Spleen (tissue), 11 donors: ENCODE data around the gene DENND1C. TPM values are rescaled to one million over a fixed set of nuclear protein-coding genes. Genes with fewer than 3 reads are reported as not detected.
A peak's percentile ranks its signal among the peaks of the same experiment; 100 is the strongest.

ENCODE experiments used
- DNase-seq: peaks from one replicate; pipeline ENCODE4 v3.0.0-alpha.2; 2020
- H3K27ac ChIP-seq, 8 donors: fragments of 200-600 bp; sonication (generic) in 7 of 8; 1 replicate in 4 of 8; 2 replicates in 4 of 8; pipeline versions ENCODE4 v1.5.0 to v1.8.0; 2016 to 2021; ENCODE audit warnings: inconsistent platforms in 4 of 8, mild to moderate bottlenecking in 4 of 8, moderate library complexity in 1 of 8
- H3K27me3 ChIP-seq, 7 donors: fragments of 200-600 bp; sonication (generic) in 6 of 7; replicated peaks in 1 of 7; 1 replicate in 4 of 7; 2 replicates in 3 of 7; pipeline versions ENCODE4 v1.5.0 to v1.8.0; 2016 to 2021; ENCODE audit warnings: inconsistent platforms in 3 of 7, mild to moderate bottlenecking in 1 of 7
- H3K36me3 ChIP-seq, 6 donors: fragments of 200-600 bp; sonication (generic) in 5 of 6; 1 replicate in 4 of 6; 2 replicates in 2 of 6; pipeline versions ENCODE4 v1.5.0 to v1.8.0; 2016 to 2021; ENCODE audit warnings: inconsistent platforms in 2 of 6
- H3K4me1 ChIP-seq, 6 donors: fragments of 200-600 bp; sonication (generic) in 5 of 6; 1 replicate in 3 of 6; 2 replicates in 3 of 6; pipeline versions ENCODE4 v1.5.0 to v1.8.0; 2016 to 2021; ENCODE audit warnings: inconsistent platforms in 3 of 6
- H3K4me3 ChIP-seq, 8 donors: fragments of 200-600 bp; sonication (generic) in 7 of 8; 1 replicate in 4 of 8; 2 replicates in 4 of 8; pipeline versions ENCODE4 v1.5.0 to v1.8.0; 2016 to 2021; ENCODE audit warnings: inconsistent platforms in 4 of 8, mild to moderate bottlenecking in 4 of 8, moderate library complexity in 2 of 8
- H3K9me3 ChIP-seq, 8 donors: fragments of 200-600 bp; sonication (generic) in 7 of 8; 1 replicate in 4 of 8; 2 replicates in 4 of 8; pipeline versions ENCODE4 v1.5.0 to v1.8.0; 2016 to 2021; ENCODE audit warnings: inconsistent platforms in 4 of 8
- POLR2A ChIP-seq, 3 donors: fragments of 450-650 bp; IDR thresholded peaks; one replicate each; pipeline ENCODE4 v1.5.1; 2017; ENCODE audit warnings: antibody characterized with exemption in 3 of 3, mild to moderate bottlenecking in 1 of 3
- POLR2AphosphoS5 ChIP-seq, 3 donors: sonication (generic); formaldehyde crosslinking; IDR thresholded peaks; one replicate each; pipeline ENCODE4 v1.5.1; 2017; ENCODE audit warnings: antibody characterized with exemption in 3 of 3
- WGBS, 5 donors: extraction: QIAGEN DNeasy Blood & Tissue Kit in 3 of 5; methylation state at CpG; one replicate each; pipeline versions ENCODE4 v1.1.5 to v1.1.7; 2013 to 2018; 5-methylcytosine and 5-hydroxymethylcytosine counted together
- intact Hi-C: fragments of 100-400 bp; cut with DNase I; formaldehyde crosslinking; loops from one replicate; pipeline ENCODE4 v1.15.0; 2023; ENCODE audit warnings: low total_unique reads
- polyA plus RNA-seq, 3 donors: library from polyadenylated mRNA; stranded (reverse); fragments of 200-250 nt; gene quantifications; one replicate each; pipeline ENCODE4 v1.2.1, GENCODE V29; 2013
- total RNA-seq, 7 donors: library from RNA; depleted of rRNA in 3 of 7; stranded (reverse); fragments of >200 nt in 3 of 7; fragmentation: NEBNext Ultra II Directional in 4 of 7; extraction: Animal tissue kit (Norgen Biotek cat#: 25700) in 4 of 7; gene quantifications; one replicate each; pipeline versions ENCODE4 v1.1.0 to v1.2.1, GENCODE V29; 2016 to 2021
- TF ChIP-seq, protein P1 (sequence below), 11 experiments: fragments of 200-600 bp in 7 of 11; fragments of 450-650 bp in 4 of 11; sonication (generic) in 4 of 11; IDR thresholded peaks in 8 of 11; conservative IDR thresholded peaks in 3 of 11; 1 replicate in 7 of 11; 2 replicates in 4 of 11; pipeline versions ENCODE4 v1.4.0 to v1.8.0; 2016 to 2021; ENCODE audit warnings: antibody characterized with exemption in 11 of 11, inconsistent platforms in 4 of 11, mild to moderate bottlenecking in 1 of 11
- donor health status: healthy with polysubstance abuse.
- donor health status: DM: no; HTN: no; CAD: no; lungs with moderate emphysema.
- donor health status: DM: no; HTN: no; CAD: no.
- donor health status: Bipolar disorder and iron deficiency.
- donor health status: healthy.
- donor health status: DM: no; HTN: no; CAD: no.
- donor health status: DM: yes; HTN: yes; CAD: no.

The DENND1C gene
- total and polyA plus RNA-seq, 10 donors = 36.8 to 70.9 (median 61.1) TPM

- Histone ChIP-seq H3K27ac (peak overlapping the region; percentile 83 to 96 (median 90)), H3K9me3 (no peaks in the 10 kb centered on the region)
- WGBS, 5 donors = 90 to 93% (median 92%) methylated on average over 8 of the region's 8 CpGs
These were observed 728 bp upstream of the DENND1C start for GRCh38 chr19:6482343-6482686.

DNA sequence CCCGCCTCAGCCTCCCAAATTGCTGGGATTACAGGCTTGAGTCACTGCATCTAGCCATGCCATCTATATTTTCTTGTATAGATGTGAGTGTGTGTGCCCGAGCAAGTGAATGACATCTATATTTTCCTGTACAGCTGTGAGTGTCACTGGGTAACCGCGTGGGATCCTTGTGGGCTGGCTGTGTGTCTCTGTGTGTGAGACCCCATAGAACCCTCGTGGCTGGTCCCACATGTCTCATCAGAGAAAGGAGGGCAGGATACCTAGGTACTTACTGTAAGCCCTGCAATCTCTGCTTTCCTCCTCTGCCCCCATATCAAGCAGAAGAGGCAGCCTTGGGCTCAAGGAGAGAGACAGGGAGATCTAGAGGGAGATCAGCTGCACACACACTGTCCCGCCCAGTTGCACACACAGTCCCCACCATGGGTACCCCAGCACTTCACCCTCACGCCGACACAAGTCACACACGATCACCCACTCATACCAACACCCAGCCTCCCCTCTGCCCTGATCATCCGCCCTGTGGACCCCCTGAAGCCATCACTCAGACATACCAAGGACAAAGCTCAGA is 655 bp downstream of the DENND1C start:
- Histone ChIP-seq H3K27ac (peak overlapping the region; percentile 83 to 96 (median 90)), H3K4me3 (peak overlapping the region; percentile 42 to 76 (median 57)), H3K4me1 (peaks cover 0 to 61% (median 24%) of the 10 kb centered on the region in 6 donors), H3K36me3 (peaks cover 0 to 41% (median 16%) of the 10 kb centered on the region in 6 donors), H3K27me3 (peaks cover 0 to 14% (median 0%) of the 10 kb centered on the region in 7 donors), H3K9me3 (no peaks in the 10 kb centered on the region)
- no peak for DNase-seq
- TF ChIP-seq, protein P1, sequence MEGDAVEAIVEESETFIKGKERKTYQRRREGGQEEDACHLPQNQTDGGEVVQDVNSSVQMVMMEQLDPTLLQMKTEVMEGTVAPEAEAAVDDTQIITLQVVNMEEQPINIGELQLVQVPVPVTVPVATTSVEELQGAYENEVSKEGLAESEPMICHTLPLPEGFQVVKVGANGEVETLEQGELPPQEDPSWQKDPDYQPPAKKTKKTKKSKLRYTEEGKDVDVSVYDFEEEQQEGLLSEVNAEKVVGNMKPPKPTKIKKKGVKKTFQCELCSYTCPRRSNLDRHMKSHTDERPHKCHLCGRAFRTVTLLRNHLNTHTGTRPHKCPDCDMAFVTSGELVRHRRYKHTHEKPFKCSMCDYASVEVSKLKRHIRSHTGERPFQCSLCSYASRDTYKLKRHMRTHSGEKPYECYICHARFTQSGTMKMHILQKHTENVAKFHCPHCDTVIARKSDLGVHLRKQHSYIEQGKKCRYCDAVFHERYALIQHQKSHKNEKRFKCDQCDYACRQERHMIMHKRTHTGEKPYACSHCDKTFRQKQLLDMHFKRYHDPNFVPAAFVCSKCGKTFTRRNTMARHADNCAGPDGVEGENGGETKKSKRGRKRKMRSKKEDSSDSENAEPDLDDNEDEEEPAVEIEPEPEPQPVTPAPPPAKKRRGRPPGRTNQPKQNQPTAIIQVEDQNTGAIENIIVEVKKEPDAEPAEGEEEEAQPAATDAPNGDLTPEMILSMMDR (IDR thresholded peaks at IDR 0.05 in 8 of 11, conservative IDR thresholded peaks at IDR 0.05 in 3 of 11) = no peak
- no peak for TF ChIP-seq POLR2AphosphoS5 (IDR thresholded peaks at IDR 0.05)
- TF ChIP-seq POLR2A (IDR thresholded peaks at IDR 0.05) = no peak
- WGBS, 5 donors = 22 to 52% (median 47%) methylated on average over 10 of the region's 10 CpGs
- intact Hi-C loops = no loop called here

More at GRCh38 chr19:6482343-6482686, 728 bp upstream of the DENND1C start:
- intact Hi-C loops = no loop called here
- DNase-seq = no peak
- H3K36me3 ChIP-seq = peaks cover 0 to 27% (median 3%) of the 10 kb centered on the region in 6 donors
- peak overlapping the region in 3 of 8 donors; percentile 56 to 76 (median 58) for H3K4me3 ChIP-seq
- TF ChIP-seq, protein P1 (IDR thresholded peaks at IDR 0.05 in 8 of 11, conservative IDR thresholded peaks at IDR 0.05 in 3 of 11) = no peak
- no peak for TF ChIP-seq POLR2AphosphoS5 (IDR thresholded peaks at IDR 0.05)
- TF ChIP-seq POLR2A (IDR thresholded peaks at IDR 0.05) = no peak
- no peaks in the 10 kb centered on the region for H3K27me3 ChIP-seq
- H3K4me1 ChIP-seq = peaks cover 0 to 47% (median 19%) of the 10 kb centered on the region in 6 donors

DNA sequence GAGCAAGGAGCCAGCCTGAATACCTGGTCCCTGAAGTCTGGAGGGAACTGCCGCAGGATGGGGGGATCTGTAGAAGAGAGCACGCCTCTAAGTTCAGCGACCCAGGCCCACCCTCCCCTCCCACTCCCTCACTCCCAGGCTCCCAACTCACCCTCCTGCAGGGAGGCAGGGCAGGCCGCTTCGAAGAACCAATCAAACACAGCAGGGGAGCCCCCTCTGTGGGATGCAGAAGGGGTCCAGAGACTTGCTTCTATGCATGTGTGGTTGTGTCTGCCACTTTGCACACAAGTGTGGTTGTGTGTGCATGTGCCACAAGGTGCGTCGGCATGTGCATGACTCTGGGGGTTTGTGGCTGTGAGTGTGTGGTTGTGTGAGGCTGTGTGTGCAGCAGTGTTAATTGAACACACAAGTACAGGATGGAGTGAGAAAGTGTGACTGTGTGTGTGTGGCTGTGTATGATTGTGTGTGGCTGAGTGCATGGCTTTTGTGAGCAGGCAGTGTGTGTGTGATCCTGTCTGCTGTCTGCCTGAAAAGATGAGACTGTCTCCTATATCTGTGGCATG is 1.7 kb downstream of the DENND1C start:
- Histone ChIP-seq H3K27ac (peak overlapping the region in 2 of 8 donors; percentile 92 to 96), H3K36me3 (peaks cover 0 to 51% (median 26%) of the 10 kb centered on the region in 6 donors), H3K9me3 (no peaks in the 10 kb centered on the region), H3K4me3 (no peak overlapping the region), H3K27me3 (peaks cover 0 to 23% (median 0%) of the 10 kb centered on the region in 7 donors), H3K4me1 (peaks cover 0 to 65% (median 27%) of the 10 kb centered on the region in 6 donors)
- intact Hi-C loops = no loop called here
- no peak for DNase-seq
- TF ChIP-seq, protein P1 (IDR thresholded peaks at IDR 0.05 in 8 of 11, conservative IDR thresholded peaks at IDR 0.05 in 3 of 11) = no peak
- no peak for TF ChIP-seq POLR2AphosphoS5 (IDR thresholded peaks at IDR 0.05)
- no peak for TF ChIP-seq POLR2A (IDR thresholded peaks at IDR 0.05)
- 65 to 77% (median 75%) methylated on average over 7 of the region's 7 CpGs for WGBS, 5 donors

DNA sequence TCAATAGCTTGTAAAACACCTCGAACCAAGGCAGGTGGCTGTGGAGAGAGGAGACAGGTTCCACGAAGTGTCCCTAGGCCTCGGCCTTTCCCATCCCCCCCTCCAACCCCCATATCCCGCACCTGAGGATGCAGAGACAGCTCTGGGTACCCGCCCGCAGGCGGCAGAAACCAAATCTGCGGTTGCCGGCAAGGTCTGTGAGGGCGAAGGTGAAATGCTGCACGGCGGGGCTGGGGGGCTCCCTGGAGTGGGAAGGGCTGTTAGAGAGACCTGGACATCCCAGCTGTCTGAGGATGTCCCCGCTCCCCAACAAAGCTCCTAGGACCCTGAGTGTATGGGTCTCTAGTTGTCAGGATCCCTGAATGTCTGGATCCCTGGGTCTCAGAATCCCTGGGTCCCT is 2.8 kb downstream of the DENND1C start:
- Histone ChIP-seq H3K27ac (peak overlapping the region in 1 of 8 donors; percentile 92), H3K4me1 (peaks cover 0 to 65% (median 27%) of the 10 kb centered on the region in 6 donors), H3K36me3 (peaks cover 0 to 62% (median 33%) of the 10 kb centered on the region in 6 donors), H3K9me3 (no peaks in the 10 kb centered on the region), H3K4me3 (no peak overlapping the region), H3K27me3 (peaks cover 0 to 23% (median 0%) of the 10 kb centered on the region in 7 donors)
- TF ChIP-seq POLR2A (IDR thresholded peaks at IDR 0.05) = no peak
- TF ChIP-seq POLR2AphosphoS5 (IDR thresholded peaks at IDR 0.05) = no peak
- TF ChIP-seq, protein P1 (IDR thresholded peaks at IDR 0.05 in 8 of 11, conservative IDR thresholded peaks at IDR 0.05 in 3 of 11) = no peak
- DNase-seq = no peak
- 91 to 95% (median 92%) methylated on average over 12 to 13 of the region's 13 CpGs for WGBS, 5 donors
- intact Hi-C loops = no loop called here
